HEK293 (cell line): Measurements from ENCODE around the gene EIF2S1.

ENCODE experiments used
- ZNF114 ChIP-seq: fragments of 450-650 bp; formaldehyde crosslinking; IDR thresholded peaks from 2 replicates; pipeline ENCODE4 v1.5.0; 2017; ENCODE audit warnings: missing biosample characterization, missing genetic modification characterization
- ZNF292 ChIP-seq: fragments of 450-650 bp; formaldehyde crosslinking; IDR thresholded peaks from 2 replicates; pipeline ENCODE4 v1.5.1; 2016; ENCODE audit warnings: low read depth, missing biosample characterization, missing genetic modification characterization, borderline replicate concordance
- ZNF324 ChIP-seq: fragments of 450-650 bp; formaldehyde crosslinking; IDR thresholded peaks from 2 replicates; pipeline ENCODE4 v1.5.1; 2016; ENCODE audit warnings: missing biosample characterization, missing genetic modification characterization
- ZNF510 ChIP-seq: fragments of 450-650 bp; formaldehyde crosslinking; IDR thresholded peaks from 2 replicates; pipeline ENCODE4 v1.5.1; 2018; ENCODE audit warnings: mild to moderate bottlenecking, missing genetic modification characterization, missing biosample characterization; ENCODE audit not compliant: insufficient replicate concordance
- TF ChIP-seq, protein P1 (sequence below): fragments of 450-650 bp; formaldehyde crosslinking; IDR thresholded peaks from 2 replicates; pipeline ENCODE4 v1.5.1; 2016; ENCODE audit warnings: missing biosample characterization, missing genetic modification characterization

DNA sequence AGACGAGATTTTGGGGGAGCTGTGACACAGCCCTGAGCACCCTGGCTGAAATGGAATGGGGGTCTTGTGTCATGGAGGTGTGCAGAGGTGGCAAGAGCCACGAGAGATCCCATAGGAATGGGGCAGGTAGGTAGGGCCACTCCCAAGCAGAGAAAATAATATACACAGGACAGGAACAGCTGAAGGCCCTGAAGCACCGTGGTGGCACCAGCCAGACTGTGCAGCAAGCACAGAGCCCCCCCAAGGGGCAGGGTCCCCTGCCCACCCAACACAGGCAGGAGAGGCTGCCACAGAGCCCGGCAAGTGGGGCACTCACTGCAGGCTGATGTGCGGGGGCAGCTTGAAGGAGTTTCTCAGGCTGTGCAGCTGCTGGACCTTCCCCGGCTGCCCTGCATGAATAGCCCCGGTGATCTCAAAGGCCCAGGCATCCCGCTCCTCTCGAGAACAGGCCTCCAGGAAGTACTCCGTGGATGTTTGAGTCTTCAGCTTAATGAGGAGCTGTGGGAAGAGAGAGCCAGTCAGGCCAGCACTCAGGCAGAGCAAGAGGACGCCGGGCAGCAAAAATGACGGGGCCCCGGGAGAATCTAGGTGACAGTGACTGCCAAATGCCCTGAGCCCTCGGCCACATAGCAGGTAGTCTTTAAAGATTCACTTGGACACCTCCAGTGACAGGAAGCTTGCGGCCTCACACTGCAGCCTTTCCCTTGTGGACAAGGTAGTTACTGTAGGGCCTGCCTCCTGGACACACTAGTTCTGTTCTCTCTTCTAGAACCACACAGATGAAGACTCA lies 35.2 kb downstream of the EIF2S1 start:
- TF ChIP-seq ZNF292 (no peak), ZNF324 (tag by site-specific recombination) (no peak), ZNF114 (tag by site-specific recombination) (no peak), ZNF510 (tag by site-specific recombination) (no peak)
- TF ChIP-seq, protein P1, sequence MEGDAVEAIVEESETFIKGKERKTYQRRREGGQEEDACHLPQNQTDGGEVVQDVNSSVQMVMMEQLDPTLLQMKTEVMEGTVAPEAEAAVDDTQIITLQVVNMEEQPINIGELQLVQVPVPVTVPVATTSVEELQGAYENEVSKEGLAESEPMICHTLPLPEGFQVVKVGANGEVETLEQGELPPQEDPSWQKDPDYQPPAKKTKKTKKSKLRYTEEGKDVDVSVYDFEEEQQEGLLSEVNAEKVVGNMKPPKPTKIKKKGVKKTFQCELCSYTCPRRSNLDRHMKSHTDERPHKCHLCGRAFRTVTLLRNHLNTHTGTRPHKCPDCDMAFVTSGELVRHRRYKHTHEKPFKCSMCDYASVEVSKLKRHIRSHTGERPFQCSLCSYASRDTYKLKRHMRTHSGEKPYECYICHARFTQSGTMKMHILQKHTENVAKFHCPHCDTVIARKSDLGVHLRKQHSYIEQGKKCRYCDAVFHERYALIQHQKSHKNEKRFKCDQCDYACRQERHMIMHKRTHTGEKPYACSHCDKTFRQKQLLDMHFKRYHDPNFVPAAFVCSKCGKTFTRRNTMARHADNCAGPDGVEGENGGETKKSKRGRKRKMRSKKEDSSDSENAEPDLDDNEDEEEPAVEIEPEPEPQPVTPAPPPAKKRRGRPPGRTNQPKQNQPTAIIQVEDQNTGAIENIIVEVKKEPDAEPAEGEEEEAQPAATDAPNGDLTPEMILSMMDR, result no peak
